ENCODE data around the gene PGLYRP4.

- no peak for TF ChIP-seq PPARA (CRISPR knock-in tag; IDR thresholded peaks at IDR 0.05; ENCODE audit: borderline replicate concordance)
- TF ChIP-seq TSHZ2 (CRISPR knock-in tag; IDR thresholded peaks at IDR 0.05) = no peak
- TF ChIP-seq, protein P1, sequence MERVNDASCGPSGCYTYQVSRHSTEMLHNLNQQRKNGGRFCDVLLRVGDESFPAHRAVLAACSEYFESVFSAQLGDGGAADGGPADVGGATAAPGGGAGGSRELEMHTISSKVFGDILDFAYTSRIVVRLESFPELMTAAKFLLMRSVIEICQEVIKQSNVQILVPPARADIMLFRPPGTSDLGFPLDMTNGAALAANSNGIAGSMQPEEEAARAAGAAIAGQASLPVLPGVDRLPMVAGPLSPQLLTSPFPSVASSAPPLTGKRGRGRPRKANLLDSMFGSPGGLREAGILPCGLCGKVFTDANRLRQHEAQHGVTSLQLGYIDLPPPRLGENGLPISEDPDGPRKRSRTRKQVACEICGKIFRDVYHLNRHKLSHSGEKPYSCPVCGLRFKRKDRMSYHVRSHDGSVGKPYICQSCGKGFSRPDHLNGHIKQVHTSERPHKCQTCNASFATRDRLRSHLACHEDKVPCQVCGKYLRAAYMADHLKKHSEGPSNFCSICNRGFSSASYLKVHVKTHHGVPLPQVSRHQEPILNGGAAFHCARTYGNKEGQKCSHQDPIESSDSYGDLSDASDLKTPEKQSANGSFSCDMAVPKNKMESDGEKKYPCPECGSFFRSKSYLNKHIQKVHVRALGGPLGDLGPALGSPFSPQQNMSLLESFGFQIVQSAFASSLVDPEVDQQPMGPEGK (CRISPR knock-in tag; IDR thresholded peaks at IDR 0.05; ENCODE audit: borderline replicate concordance) = no peak
- no peak for TF ChIP-seq CSRNP3 (CRISPR knock-in tag; IDR thresholded peaks at IDR 0.05)
- TF ChIP-seq ZFP3 (CRISPR knock-in tag; IDR thresholded peaks at IDR 0.05) = no peak
These were observed 11.5 kb upstream of the PGLYRP4 start for GRCh38 chr1:153360190-153360589.

Data from SK-N-SH treated with all-trans-retinoic acid at 6 μM for 48 hours (cell line).